ENCODE measurements around the gene SIGLECL1.

DNA sequence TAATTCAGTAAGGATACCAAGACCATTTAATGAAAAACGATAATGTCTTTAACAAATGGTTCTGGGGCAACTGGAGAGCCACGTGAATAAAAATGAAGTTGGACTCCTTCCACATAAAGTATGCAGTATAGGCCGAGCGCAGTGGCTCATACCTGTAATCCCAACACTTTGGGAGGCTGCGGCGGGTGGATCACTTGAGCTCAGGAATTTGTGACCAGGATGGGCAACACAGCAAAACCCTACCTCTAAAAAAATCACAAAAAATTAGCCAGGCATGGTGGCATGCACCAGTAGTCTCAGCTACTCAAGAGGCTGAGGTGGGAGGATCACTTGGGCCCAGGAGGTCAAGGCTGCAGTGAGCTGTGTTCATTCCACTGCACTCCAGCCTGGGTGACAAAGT lies 46.6 kb upstream of the SIGLECL1 start:
- TF ChIP-seq CTCF (IDR thresholded peaks at IDR 0.05) (no peak), EZH2 (IDR thresholded peaks at IDR 0.05; ENCODE audit: borderline replicate concordance, insufficient read depth, low read depth, low read length, poor library complexity, severe bottlenecking) (no peak)

All from B cell (primary cell).